Raji (cell line): Measurements from ENCODE around the gene SLC25A21.

Source experiments
- POLR2A ChIP-seq: IDR thresholded peaks from 2 replicates; pipeline ENCODE4 v1.6.1; 2011; ENCODE audit warnings: low read depth, low read length, control low read depth; ENCODE audit not compliant: insufficient read depth

The SLC25A21 gene

GRCh38 chr14:36835128-36835527, 337.3 kb downstream of the SLC25A21 start:
- TF ChIP-seq POLR2A, result no peak

- TF ChIP-seq POLR2A, result no peak
These were observed 338.1 kb downstream of the SLC25A21 start for GRCh38 chr14:36834293-36834692.

- TF ChIP-seq POLR2A, result no peak
These were observed 342.9 kb downstream of the SLC25A21 start for GRCh38 chr14:36829547-36829946.

- no peak for TF ChIP-seq POLR2A
These were observed 344.5 kb downstream of the SLC25A21 start for GRCh38 chr14:36827861-36828260.

GRCh38 chr14:36826614-36827013, 345.8 kb downstream of the SLC25A21 start:
- TF ChIP-seq POLR2A, result no peak

- TF ChIP-seq POLR2A, result no peak
These were observed 347.6 kb downstream of the SLC25A21 start for GRCh38 chr14:36824854-36825253.

- no peak for TF ChIP-seq POLR2A
These were observed 348.8 kb downstream of the SLC25A21 start for GRCh38 chr14:36823651-36824050.

- TF ChIP-seq POLR2A, result no peak
These were observed 349.7 kb downstream of the SLC25A21 start for GRCh38 chr14:36822685-36823084.

- TF ChIP-seq POLR2A, result no peak
These were observed 351.5 kb downstream of the SLC25A21 start for GRCh38 chr14:36820901-36821300.

- TF ChIP-seq POLR2A, result no peak
These were observed 352.2 kb downstream of the SLC25A21 start for GRCh38 chr14:36820111-36820709.

- TF ChIP-seq POLR2A, result no peak
These were observed 353.5 kb downstream of the SLC25A21 start for GRCh38 chr14:36818794-36819384.

- TF ChIP-seq POLR2A, result no peak
These were observed 354.2 kb downstream of the SLC25A21 start for GRCh38 chr14:36818246-36818645.

GRCh38 chr14:36817071-36817930, 355.1 kb downstream of the SLC25A21 start:
- TF ChIP-seq POLR2A, result no peak

- TF ChIP-seq POLR2A, result no peak
These were observed 355.9 kb downstream of the SLC25A21 start for GRCh38 chr14:36816481-36816880.

- TF ChIP-seq POLR2A, result no peak
These were observed 362.2 kb downstream of the SLC25A21 start for GRCh38 chr14:36810209-36810608.

GRCh38 chr14:36807727-36808126, 364.7 kb downstream of the SLC25A21 start:
- TF ChIP-seq POLR2A, result no peak
